Esophagus muscularis mucosa (tissue), 4 donors: ENCODE results near the gene MRPL48.

Source experiments
- CTCF ChIP-seq, 3 experiments: fragments of 200-600 bp in 2 of 3; fragments of 450-650 bp in 1 of 3; sonication (generic) in 2 of 3; IDR thresholded peaks; one replicate each; pipeline ENCODE4 v1.5.1; 2017 to 2019; ENCODE audit warnings: antibody characterized with exemption in 3 of 3, mild to moderate bottlenecking in 2 of 3, moderate library complexity in 1 of 3
- EP300 ChIP-seq: sonication (generic); formaldehyde crosslinking; IDR thresholded peaks from one replicate; pipeline ENCODE4 v1.6.1; 2017; ENCODE audit warnings: antibody characterized with exemption
- POLR2AphosphoS5 ChIP-seq, 2 donors: sonication (generic); formaldehyde crosslinking; IDR thresholded peaks; one replicate each; pipeline ENCODE4 v1.6.1; 2017; ENCODE audit warnings: antibody characterized with exemption in 2 of 2

- no peak for TF ChIP-seq EP300
- peak in 1 of 3 experiments; percentile 26 for TF ChIP-seq CTCF (IDR thresholded peaks at IDR 0.05)
- peak; percentile 40 to 74 for TF ChIP-seq POLR2AphosphoS5 (IDR thresholded peaks at IDR 0.05)
Measured at GRCh38 chr11:73787643-73788558, at the start of gene MRPL48.
